AG10803 (cell line): ENCODE measurements around the gene STRBP.

Experiments used
- DNase-seq: peaks from one replicate; pipeline ENCODE4 v3.0.0; 2010; ENCODE audit warnings: low read depth
- H3K4me3 ChIP-seq: 2 replicates; pipeline ENCODE4 v1.5.1; 2011; ENCODE audit warnings: mild to moderate bottlenecking, low read length, control low read depth
- TF ChIP-seq, protein P1 (sequence below): conservative IDR thresholded peaks from 2 replicates; pipeline ENCODE4 v1.5.1; 2011; ENCODE audit warnings: mild to moderate bottlenecking, low read length, control low read depth, inconsistent platforms

Gene STRBP

DNA sequence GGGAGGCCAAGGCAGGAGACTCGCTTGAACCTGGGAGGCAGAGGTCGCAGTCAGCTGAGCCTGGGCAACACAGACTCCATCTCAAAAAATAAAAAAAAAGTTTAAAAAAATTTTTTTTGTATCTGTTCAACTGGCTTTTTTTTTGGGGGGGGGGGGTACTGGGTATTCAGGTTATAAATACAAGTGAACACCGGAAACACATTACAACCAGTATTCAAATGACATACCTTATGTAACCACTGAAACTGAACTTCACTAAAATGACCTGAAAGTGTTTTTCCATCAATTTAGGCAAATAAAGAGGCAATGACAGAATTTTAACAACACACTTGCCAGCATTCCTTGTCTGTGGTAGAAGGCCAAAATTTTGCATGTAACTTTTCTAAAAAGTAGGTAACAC, 33.5 kb downstream of the STRBP start:
- TF ChIP-seq, protein P1, sequence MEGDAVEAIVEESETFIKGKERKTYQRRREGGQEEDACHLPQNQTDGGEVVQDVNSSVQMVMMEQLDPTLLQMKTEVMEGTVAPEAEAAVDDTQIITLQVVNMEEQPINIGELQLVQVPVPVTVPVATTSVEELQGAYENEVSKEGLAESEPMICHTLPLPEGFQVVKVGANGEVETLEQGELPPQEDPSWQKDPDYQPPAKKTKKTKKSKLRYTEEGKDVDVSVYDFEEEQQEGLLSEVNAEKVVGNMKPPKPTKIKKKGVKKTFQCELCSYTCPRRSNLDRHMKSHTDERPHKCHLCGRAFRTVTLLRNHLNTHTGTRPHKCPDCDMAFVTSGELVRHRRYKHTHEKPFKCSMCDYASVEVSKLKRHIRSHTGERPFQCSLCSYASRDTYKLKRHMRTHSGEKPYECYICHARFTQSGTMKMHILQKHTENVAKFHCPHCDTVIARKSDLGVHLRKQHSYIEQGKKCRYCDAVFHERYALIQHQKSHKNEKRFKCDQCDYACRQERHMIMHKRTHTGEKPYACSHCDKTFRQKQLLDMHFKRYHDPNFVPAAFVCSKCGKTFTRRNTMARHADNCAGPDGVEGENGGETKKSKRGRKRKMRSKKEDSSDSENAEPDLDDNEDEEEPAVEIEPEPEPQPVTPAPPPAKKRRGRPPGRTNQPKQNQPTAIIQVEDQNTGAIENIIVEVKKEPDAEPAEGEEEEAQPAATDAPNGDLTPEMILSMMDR, result no peak
- no peak for DNase-seq

DNA sequence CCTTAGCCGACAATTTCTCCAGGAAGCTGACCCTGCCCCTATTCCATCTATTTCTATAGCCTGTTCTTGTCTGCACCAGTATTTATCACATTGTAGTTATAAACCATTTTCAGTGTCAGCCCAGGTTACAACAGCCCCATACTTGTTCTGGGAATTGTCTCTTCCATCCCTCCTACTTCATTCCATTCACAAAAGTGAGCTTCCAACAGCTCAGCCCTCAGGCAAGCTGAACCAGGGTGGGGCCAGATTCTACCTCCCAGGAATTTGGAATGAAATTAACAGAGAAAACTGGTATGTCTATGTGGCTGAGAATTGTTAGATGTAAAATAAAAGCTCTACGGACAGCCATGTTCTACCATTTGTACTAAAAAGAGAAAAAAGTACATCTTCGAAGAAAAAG, 36.1 kb downstream of the STRBP start:
- H3K4me3 ChIP-seq, result no peak overlapping the region
- TF ChIP-seq, protein P1, result no peak
- DNase-seq, result no peak

More for the DNA sequence above, 33.5 kb downstream of the STRBP start:
- H3K4me3 ChIP-seq, result no peak overlapping the region

DNA sequence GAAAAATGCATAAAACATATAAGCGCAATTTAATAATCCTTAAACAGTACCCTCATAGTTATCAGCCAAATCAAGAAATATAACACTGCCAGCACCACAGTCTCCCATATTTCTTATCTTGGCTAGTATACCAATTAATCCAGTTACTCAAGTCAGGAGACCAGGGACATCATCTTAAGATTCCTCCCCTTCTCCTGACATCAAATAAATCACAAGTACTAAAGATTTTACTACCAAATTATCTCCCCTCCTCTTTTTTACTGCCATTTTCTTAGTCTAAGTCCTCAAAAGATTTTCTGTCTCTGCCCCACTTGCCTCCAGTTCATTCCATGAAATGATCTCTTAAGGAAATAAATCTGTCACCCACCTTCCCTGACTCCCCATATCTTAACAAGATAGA, 37.0 kb downstream of the STRBP start:
- TF ChIP-seq, protein P1, result no peak
- DNase-seq, result no peak
- H3K4me3 ChIP-seq, result no peak overlapping the region

DNA sequence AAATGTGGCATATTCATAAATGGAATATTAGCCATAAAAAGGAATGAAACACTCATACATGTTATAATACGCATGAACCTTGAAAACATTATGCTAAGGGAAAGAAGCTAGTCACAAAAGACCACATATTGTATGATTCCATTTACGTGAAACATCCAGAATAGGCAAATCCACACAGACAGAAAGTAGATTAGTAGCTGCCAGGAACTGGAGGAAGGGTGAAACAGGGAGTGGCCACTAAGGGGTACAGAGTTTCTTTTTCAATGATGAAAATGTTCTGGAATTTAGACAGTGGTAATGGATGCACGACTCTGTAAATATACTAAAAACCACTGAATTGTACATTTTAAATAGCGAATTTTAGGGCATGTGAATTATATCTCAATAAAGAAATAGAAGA, 39.4 kb downstream of the STRBP start:
- TF ChIP-seq, protein P1, result no peak
- no peak for DNase-seq
- H3K4me3 ChIP-seq, result no peak overlapping the region

DNA sequence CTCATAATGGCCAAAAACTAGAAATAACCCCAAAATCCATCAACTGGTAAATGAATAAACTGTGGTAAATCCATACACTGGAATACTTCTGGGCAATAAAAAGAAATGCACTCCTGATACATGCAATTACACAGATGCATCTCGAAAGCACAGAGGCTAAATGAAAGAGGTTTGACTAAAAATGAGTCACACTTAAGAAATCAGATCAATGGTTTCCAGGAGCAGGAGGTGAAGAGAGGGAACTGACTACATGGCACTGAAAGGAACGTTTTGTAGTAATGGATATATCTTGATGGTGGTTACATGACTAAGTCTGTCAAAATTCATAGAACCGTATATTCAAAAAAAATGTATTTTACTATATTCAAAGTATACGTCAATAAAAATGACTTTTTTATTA, 42.4 kb downstream of the STRBP start:
- TF ChIP-seq, protein P1, result no peak
- DNase-seq, result peak; percentile 3
- H3K4me3 ChIP-seq, result no peak overlapping the region

DNA sequence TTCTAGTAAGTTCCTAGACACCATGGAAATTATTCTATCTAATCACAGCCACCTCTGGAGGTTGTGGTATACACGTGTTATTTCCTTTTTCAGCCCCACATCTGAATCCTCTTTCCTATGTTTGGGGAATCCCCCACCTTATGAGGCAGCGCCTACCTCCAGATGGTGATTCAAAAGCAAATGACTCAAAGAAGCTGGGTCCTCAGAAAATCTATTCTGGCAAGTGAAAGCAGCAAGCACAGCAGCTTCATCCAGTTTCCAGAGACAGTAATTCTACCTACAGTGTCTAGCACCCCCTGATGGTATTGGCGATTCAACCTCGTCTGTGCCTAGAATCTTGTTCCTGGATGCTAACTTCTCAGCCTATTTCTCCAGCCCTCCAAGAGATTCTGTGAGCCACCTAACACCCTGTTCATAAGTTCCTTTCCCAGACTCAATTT, 43.0 kb downstream of the STRBP start:
- TF ChIP-seq, protein P1, result peak; percentile 64
- peak; percentile 62 for DNase-seq
- H3K4me3 ChIP-seq, result no peak overlapping the region

DNA sequence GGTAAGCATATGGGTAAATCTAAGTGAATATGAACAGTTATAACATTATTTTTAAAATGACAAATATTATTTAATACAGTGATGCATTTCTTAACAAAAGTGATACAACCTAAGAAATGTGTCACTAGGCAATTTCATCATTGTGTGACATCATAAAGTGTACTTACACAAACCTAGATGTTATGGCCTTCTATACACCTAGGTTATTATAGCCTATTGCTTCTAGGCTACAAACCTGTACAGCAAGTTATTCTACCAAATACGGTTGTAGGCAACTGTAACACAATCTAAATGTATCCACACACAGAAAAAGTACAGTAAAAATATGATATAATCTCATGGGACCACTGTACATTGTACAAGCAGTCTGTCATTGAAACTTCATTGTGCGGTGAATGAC, 48.3 kb downstream of the STRBP start:
- TF ChIP-seq, protein P1, result no peak
- DNase-seq, result no peak
- no peak overlapping the region for H3K4me3 ChIP-seq
